ENCODE measurements around the gene ETNK2. TPM values are rescaled to one million over a fixed set of nuclear protein-coding genes. Genes with fewer than 3 reads are reported as not detected.
A peak's percentile ranks its signal among the peaks of the same experiment; 100 is the strongest.

Gene ETNK2
- total and polyA plus RNA-seq, 2 experiments from 2014 or later, result 7.6 to 26.2 TPM

DNA sequence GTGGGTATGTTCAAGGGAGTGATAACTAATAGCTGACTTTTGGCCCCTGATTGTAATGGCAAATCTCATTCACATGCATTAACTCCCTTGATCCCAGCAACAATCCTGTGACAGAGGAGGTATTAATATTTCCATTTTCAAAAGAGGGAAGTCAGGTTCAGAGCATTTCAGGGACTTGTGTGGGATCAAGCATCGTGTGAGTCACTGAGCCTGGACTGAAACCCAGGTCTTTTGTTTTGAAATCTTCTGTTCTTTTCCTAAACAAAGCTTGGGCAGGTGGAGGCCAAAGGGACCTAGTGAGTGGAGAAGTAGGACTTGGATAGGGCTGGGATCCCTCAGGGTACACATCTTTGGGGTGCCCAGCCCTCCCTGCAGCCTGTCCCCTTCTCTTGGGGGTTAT, 37.9 kb downstream of the ETNK2 start:
- Histone ChIP-seq H4K20me1 (replicated peaks; ENCODE audit: insufficient read depth) (peaks cover 28% of the 10 kb centered on the region), H3F3A (replicated peaks; ENCODE audit: low read depth) (no peaks in the 10 kb centered on the region), H3K4me3 (no peak overlapping the region), H3K27me3 (ENCODE audit: insufficient read depth) (no peaks in the 10 kb centered on the region), H3K36me3 (ENCODE audit: insufficient read depth) (peaks cover 17% of the 10 kb centered on the region), H3K27ac (ENCODE audit: low read depth) (peak overlapping the region; percentile 78; the same call in 1 of the 2 replicates), H2AFZ (no peak overlapping the region), H3K9me2 (ENCODE audit: insufficient read depth) (no peaks in the 10 kb centered on the region), H3K4me1 (ENCODE audit: insufficient read depth) (peaks cover 46% of the 10 kb centered on the region), H3K4me2 (no peak overlapping the region), H3K79me2 (replicated peaks; ENCODE audit: insufficient read depth) (peaks cover 70% of the 10 kb centered on the region)
- H3K36me3 Mint-ChIP-seq (ENCODE audit: low read depth), result peaks cover 54% of the 10 kb centered on the region
- peaks cover 37% of the 10 kb centered on the region for H3K4me1 Mint-ChIP-seq
- H3K9me3 Mint-ChIP-seq, result no peaks in the 10 kb centered on the region
- TF ChIP-seq NANOG (IDR thresholded peaks at IDR 0.05; ENCODE audit: borderline replicate concordance) (no peak), ZNF331 (CRISPR knock-in tag; IDR thresholded peaks at IDR 0.05; ENCODE audit: low read depth) (no peak), STAT1 (IDR thresholded peaks at IDR 0.05; ENCODE audit: unreplicated experiment) (no peak), ZNF114 (CRISPR knock-in tag; IDR thresholded peaks at IDR 0.05) (no peak), JUNB (IDR thresholded peaks at IDR 0.05; ENCODE audit: unreplicated experiment) (no peak), POLR2AphosphoS5 (IDR thresholded peaks at IDR 0.05; ENCODE audit: low read depth) (no peak), EZH2phosphoT487 (IDR thresholded peaks at IDR 0.05; ENCODE audit: unreplicated experiment) (no peak)
- TF ChIP-seq, protein P1, sequence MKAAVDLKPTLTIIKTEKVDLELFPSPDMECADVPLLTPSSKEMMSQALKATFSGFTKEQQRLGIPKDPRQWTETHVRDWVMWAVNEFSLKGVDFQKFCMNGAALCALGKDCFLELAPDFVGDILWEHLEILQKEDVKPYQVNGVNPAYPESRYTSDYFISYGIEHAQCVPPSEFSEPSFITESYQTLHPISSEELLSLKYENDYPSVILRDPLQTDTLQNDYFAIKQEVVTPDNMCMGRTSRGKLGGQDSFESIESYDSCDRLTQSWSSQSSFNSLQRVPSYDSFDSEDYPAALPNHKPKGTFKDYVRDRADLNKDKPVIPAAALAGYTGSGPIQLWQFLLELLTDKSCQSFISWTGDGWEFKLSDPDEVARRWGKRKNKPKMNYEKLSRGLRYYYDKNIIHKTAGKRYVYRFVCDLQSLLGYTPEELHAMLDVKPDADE (IDR thresholded peaks at IDR 0.05), result no peak
- peak overlapping the region; percentile 80; the same call in 1 of the 2 replicates for H3K27ac Mint-ChIP-seq
- H3K27me3 Mint-ChIP-seq (ENCODE audit: insufficient read depth, low read depth, poor library complexity), result peaks cover 12% of the 10 kb centered on the region
- no peak for DNase-seq (ENCODE audit: low spot score)
- no peak for ATAC-seq
- H3K4me3 Mint-ChIP-seq, result no peak overlapping the region

DNA sequence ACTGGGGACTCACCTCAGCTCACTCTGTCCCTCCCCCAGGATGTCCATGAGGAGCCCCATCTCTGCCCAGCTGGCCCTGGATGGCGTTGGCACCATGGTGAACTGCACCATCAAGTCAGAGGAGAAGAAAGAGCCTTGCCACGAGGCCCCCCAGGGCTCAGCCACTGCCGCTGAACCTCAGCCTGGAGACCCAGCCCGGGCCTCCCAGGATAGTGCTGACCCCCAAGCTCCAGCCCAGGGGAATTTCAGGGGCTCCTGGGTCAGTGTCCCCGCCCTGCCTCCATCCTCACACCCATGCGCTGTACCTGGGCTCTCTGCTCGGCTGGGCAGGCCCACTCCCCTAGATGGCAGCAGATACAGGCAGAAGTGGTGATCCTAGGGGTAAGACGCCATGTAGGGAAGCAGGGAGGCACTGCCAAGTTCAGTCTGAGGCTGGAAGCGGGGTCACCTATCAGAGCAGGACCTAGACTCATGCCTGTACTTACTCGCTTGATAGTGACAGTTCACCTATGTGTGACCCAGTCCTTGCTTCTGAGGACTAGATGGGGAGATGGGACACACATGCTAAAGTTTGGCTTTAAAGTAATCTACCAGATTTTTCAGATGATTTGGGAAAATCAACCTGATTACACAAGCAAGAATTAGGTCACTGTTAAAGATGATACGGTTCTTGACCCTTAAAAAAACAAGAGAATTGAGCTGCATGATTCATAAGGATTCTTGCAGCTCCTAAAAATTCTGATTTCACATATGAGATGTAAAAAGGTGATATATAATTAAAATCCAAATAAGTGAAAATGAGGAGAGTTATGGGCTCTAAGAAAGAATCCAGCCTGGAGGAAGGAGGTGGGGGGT, 38.7 kb downstream of the ETNK2 start:
- H3K4me2 ChIP-seq, result no peak overlapping the region
- DNase-seq (ENCODE audit: low spot score), result no peak
- H3K79me2 ChIP-seq (replicated peaks; ENCODE audit: insufficient read depth), result peaks cover 73% of the 10 kb centered on the region
- ATAC-seq, result peak; percentile 6
- Mint-ChIP-seq H3K27ac (peak overlapping the region; percentile 68), H3K9me3 (no peaks in the 10 kb centered on the region), H3K4me1 (peaks cover 45% of the 10 kb centered on the region), H3K4me3 (no peak overlapping the region), H3K27me3 (ENCODE audit: insufficient read depth, low read depth, poor library complexity) (peaks cover 15% of the 10 kb centered on the region), H3K36me3 (ENCODE audit: low read depth) (peaks cover 47% of the 10 kb centered on the region)
- no peaks in the 10 kb centered on the region for H3K9me2 ChIP-seq (ENCODE audit: insufficient read depth)
- H3K27me3 ChIP-seq (ENCODE audit: insufficient read depth), result no peaks in the 10 kb centered on the region
- H3K4me1 ChIP-seq (ENCODE audit: insufficient read depth), result peaks cover 49% of the 10 kb centered on the region
- H3K4me3 ChIP-seq, result no peak overlapping the region
- peak overlapping the region; percentile 78 for H3K27ac ChIP-seq (ENCODE audit: low read depth)
- H3F3A ChIP-seq (replicated peaks; ENCODE audit: low read depth), result no peaks in the 10 kb centered on the region
- peaks cover 17% of the 10 kb centered on the region for H3K36me3 ChIP-seq (ENCODE audit: insufficient read depth)
- TF ChIP-seq, protein P1 (IDR thresholded peaks at IDR 0.05), result no peak
- TF ChIP-seq, protein P2, sequence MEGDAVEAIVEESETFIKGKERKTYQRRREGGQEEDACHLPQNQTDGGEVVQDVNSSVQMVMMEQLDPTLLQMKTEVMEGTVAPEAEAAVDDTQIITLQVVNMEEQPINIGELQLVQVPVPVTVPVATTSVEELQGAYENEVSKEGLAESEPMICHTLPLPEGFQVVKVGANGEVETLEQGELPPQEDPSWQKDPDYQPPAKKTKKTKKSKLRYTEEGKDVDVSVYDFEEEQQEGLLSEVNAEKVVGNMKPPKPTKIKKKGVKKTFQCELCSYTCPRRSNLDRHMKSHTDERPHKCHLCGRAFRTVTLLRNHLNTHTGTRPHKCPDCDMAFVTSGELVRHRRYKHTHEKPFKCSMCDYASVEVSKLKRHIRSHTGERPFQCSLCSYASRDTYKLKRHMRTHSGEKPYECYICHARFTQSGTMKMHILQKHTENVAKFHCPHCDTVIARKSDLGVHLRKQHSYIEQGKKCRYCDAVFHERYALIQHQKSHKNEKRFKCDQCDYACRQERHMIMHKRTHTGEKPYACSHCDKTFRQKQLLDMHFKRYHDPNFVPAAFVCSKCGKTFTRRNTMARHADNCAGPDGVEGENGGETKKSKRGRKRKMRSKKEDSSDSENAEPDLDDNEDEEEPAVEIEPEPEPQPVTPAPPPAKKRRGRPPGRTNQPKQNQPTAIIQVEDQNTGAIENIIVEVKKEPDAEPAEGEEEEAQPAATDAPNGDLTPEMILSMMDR (conservative IDR thresholded peaks at IDR 0.05; ENCODE audit: low read depth in 2 of 2), result peak; percentile 35 to 49
- TF ChIP-seq ZNF331 (CRISPR knock-in tag; IDR thresholded peaks at IDR 0.05; ENCODE audit: low read depth), result no peak
- peaks cover 28% of the 10 kb centered on the region for H4K20me1 ChIP-seq (replicated peaks; ENCODE audit: insufficient read depth)
- no peak overlapping the region for H2AFZ ChIP-seq
